BJ (cell line): ENCODE measurements around the gene TEX48. TPM values are rescaled to one million over a fixed set of nuclear protein-coding genes. Genes with fewer than 3 reads are reported as not detected.

ENCODE experiments used
- CTCF ChIA-PET: fragments of 350-600 bp; formaldehyde crosslinking; extraction: SDS; loops from one replicate; lab custom pipeline; 2021; ENCODE audit warnings: antibody characterized with exemption, inconsistent platforms; lab: Yijun Ruan, JAX
- POLR2A ChIA-PET: fragments of 300-600 bp; sonication (Branson Sonifier 250); formaldehyde crosslinking; extraction: SDS; loops from one replicate; lab custom pipeline; 2021; ENCODE audit warnings: antibody characterized with exemption; lab: Charles Lee
- DNase-seq: peaks from one replicate; pipeline ENCODE4 v3.0.0-alpha.2; 2011; ENCODE audit warnings: low read depth
- H3K27me3 ChIP-seq: 2 replicates; pipeline ENCODE4 v1.6.0; 2011; ENCODE audit warnings: low read length; ENCODE audit not compliant: control insufficient read depth, insufficient read depth
- H3K36me3 ChIP-seq: 2 replicates; pipeline ENCODE4 v1.5.1; 2011; ENCODE audit warnings: low read length; ENCODE audit not compliant: control insufficient read depth, insufficient read depth
- H3K4me3 ChIP-seq: 2 replicates; pipeline ENCODE4 v1.5.1; 2011; ENCODE audit warnings: low read depth, mild to moderate bottlenecking, control low read depth, low read length
- polyA plus RNA-seq: library from polyadenylated mRNA; depleted of rRNA; stranded (reverse); fragments of >200 nt; gene quantifications from 2 replicates; pipeline ENCODE4 v1.2.3, GENCODE V29; 2011
- TF ChIP-seq, protein P1 (sequence below): IDR thresholded peaks from 2 replicates; pipeline ENCODE4 v1.5.1; 2011; ENCODE audit warnings: low read depth, mild to moderate bottlenecking, control low read depth, inconsistent platforms, low read length, moderate library complexity; ENCODE audit not compliant: insufficient read depth

The TEX48 gene
- polyA plus RNA-seq, 1 experiment, result not detected

DNA sequence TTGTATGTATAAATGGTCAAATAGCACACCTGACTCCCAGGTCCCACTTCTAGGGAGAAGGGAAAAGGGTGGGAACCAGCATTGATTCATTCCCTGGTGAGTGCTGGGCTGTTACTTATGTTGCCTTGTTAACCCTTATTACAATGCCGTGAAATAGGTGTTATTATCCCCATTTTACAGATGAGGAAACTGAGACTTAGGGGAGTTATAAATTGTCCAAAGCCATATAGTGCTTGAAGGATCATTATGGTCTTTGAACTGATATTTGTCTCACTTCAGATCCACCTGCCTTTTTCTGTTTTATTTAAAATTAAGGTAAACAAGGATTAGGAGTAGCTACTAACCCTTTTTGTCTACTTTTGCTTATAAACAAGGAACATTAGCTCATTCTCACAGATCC is 54.4 kb downstream of the TEX48 start:
- no peak for DNase-seq
- peaks cover 8% of the 10 kb centered on the region; the same call in 1 of the 2 replicates for H3K36me3 ChIP-seq
- ChIA-PET POLR2A (no interaction called here), CTCF (no interaction called here)
- no peaks in the 10 kb centered on the region for H3K27me3 ChIP-seq
- TF ChIP-seq, protein P1, sequence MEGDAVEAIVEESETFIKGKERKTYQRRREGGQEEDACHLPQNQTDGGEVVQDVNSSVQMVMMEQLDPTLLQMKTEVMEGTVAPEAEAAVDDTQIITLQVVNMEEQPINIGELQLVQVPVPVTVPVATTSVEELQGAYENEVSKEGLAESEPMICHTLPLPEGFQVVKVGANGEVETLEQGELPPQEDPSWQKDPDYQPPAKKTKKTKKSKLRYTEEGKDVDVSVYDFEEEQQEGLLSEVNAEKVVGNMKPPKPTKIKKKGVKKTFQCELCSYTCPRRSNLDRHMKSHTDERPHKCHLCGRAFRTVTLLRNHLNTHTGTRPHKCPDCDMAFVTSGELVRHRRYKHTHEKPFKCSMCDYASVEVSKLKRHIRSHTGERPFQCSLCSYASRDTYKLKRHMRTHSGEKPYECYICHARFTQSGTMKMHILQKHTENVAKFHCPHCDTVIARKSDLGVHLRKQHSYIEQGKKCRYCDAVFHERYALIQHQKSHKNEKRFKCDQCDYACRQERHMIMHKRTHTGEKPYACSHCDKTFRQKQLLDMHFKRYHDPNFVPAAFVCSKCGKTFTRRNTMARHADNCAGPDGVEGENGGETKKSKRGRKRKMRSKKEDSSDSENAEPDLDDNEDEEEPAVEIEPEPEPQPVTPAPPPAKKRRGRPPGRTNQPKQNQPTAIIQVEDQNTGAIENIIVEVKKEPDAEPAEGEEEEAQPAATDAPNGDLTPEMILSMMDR, result no peak
- H3K4me3 ChIP-seq, result no peak overlapping the region

DNA sequence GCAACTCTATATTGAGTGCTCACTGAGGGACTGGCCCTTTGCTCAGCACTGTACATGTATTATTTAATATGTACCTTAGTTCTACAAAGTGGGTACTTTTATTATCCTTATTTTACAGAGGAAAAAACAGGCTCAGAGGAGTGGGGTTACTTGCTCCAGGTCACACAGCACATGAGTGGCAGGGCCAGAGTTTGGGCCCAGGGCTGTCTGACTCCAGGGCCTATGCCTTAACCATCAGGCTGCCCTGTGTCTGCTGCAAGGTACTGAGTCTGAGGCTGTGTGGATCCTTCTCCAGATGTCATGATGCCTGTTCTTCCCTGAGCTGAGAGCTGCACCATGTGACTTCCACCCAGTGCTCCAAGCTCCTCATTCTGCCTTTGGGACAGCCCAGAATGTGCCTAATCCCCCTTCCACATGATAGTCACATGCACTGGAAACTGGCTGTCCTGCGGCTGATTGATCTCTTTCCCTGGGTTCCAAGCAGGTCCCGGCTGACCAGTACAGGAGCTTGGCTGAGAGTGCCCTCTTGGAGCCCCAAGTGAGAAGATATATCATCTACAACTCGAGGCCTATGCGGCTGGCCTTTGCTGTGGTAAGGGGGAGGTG is 55.5 kb downstream of the TEX48 start:
- H3K36me3 ChIP-seq, result peaks cover 8% of the 10 kb centered on the region; the same call in 1 of the 2 replicates
- ChIA-PET POLR2A (no interaction called here), CTCF (interaction anchor here (1.1 kb wide), 1 partner anchor 192 kb away, joined by 4 read pairs; no protein-coding TSS in a partner anchor)
- TF ChIP-seq, protein P1, result no peak
- DNase-seq, result no peak
- H3K27me3 ChIP-seq, result no peaks in the 10 kb centered on the region
- H3K4me3 ChIP-seq, result no peak overlapping the region

DNA sequence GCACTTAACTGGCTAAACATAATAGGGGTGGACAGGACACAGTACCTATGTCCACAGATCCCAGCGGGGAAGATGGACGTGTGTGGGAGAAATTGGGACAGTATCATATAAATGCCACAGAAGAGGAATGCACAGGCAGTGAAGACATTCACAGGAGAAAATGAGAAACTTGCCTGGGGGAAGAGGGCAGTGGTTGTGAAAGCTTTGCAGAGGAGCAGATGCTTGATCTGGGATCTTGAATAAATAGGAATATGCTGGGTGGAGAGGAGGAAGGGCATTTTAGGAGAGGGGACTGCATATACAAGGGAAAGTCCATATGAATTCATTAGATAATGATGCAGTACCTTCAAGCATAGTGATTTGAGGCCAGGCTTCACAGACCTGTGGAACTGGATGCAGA is 57.3 kb downstream of the TEX48 start:
- no peak for DNase-seq
- no peaks in the 10 kb centered on the region for H3K27me3 ChIP-seq
- H3K36me3 ChIP-seq, result peaks cover 8% of the 10 kb centered on the region; the same call in 1 of the 2 replicates
- ChIA-PET POLR2A (no interaction called here), CTCF (interaction anchor here (1.4 kb wide), 1 partner anchor 29 kb away, joined by 4 read pairs; no protein-coding TSS in a partner anchor)
- TF ChIP-seq, protein P1, result no peak
- no peak overlapping the region for H3K4me3 ChIP-seq

DNA sequence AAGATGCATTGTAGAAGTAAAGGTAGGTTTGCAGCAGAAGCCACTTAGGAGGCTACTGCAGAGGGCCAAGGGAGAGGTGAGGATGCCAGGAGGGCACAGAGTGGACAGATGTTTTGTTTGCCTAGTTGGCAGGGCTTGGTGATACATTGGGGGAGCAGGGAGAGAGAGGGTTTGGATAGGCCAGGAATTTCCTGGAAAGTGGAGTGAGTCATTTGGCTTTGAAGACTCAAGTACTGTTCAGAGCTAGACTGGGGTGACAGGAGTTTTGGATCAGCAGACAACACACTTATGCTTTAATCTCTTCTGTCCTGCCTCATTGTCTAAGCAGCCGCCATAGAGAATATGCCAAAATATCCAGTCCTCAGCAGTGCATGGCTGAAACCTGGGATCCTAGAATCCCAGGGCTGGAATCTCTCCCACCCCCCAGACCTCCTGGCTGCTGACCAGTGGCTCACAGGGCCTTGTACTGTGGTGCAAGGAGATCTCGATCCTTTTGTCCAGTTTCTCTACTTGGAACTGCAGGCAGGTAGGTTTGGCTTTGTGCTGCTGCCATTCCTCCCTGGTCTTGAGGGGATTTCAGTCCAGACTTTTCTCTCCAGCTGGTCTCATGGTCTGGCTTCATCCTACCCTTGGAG is 59.9 kb downstream of the TEX48 start:
- no peak for DNase-seq
- TF ChIP-seq, protein P1, result no peak
- H3K36me3 ChIP-seq, result 0 out of 2 replicates have a peak, but pooled peaks cover 4% of the 10 kb centered on the region
- no peak overlapping the region for H3K4me3 ChIP-seq
- ChIA-PET POLR2A (no interaction called here), CTCF (interaction anchor here (0.6 to 1.4 kb wide), 3 partner anchors 11 to 393 kb away, joined by 3 to 4 read pairs (median 3); partner anchors contain the start of gene TMEM268)
- no peaks in the 10 kb centered on the region for H3K27me3 ChIP-seq

DNA sequence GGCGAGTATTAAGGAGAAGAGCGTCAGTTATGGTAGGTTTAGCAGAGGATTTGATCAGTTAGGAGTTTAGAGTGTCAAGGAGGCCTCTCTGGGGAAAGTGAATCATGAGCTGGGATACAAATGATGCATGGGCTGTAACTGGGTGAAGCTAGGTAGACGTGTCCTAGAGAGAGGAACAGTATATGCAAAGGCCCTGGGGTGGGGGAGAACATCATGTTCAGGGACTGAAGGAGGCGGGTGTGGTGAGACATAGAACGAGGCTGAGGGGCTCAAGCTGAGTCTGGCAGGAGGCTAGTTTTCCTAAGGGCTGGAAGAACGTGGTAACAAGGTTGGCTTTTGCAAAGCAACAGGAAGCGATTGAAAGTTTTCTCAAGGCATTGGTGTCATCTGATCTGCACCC is 60.4 kb downstream of the TEX48 start:
- POLR2A ChIA-PET, result no interaction called here
- 0 out of 2 replicates have a peak, but pooled peaks cover 1% of the 10 kb centered on the region for H3K36me3 ChIP-seq
- TF ChIP-seq, protein P1, result no peak
- H3K27me3 ChIP-seq, result no peaks in the 10 kb centered on the region
- DNase-seq, result no peak
- no peak overlapping the region for H3K4me3 ChIP-seq
- CTCF ChIA-PET, result interaction anchor here (0.6 to 1.4 kb wide), 4 partner anchors 9 to 393 kb away, joined by 3 to 5 read pairs (median 4); partner anchors contain the start of gene TMEM268
